GM18907 (cell line): ENCODE data around the gene ADAM19.
"Not testable (repeated sequence)": the region's sequence is repeated elsewhere in the genome, so short reads cannot be mapped to it uniquely, and the experiment has no call there.

Experiments
- ATAC-seq: cut with Tn5 transposase; IDR thresholded peaks from one replicate; pipeline ENCODE4 v1.9.1; 2021; ENCODE audit warnings: mild to moderate bottlenecking, moderate library complexity; ENCODE audit not compliant: unreplicated experiment

The ADAM19 gene

DNA sequence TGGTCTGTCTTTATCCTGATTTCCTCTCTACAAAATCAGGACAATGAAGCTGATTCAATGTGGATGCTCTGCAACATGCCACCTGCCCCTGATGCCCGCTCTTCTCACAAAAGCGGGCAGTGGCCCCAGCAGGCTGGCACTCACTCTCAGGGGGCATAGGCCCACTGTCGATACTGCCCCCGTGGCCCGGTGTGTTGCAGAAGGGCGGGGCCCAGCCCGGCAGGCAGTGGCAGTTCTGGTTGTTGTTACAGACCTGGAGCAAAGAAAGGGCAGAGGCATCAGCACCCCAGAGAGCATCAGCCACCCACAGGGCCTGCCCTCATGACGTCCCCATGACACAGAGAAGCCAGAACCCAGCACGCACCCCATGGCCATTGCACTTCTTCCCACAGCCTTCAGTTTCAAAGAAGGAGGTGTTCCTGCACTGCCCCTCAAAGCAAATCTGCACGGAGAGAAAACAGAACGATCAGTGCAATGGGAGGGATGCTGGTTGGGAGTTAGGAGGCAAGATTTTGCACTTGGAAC is 84.0 kb downstream of the ADAM19 start:
- ATAC-seq, result no peak

DNA sequence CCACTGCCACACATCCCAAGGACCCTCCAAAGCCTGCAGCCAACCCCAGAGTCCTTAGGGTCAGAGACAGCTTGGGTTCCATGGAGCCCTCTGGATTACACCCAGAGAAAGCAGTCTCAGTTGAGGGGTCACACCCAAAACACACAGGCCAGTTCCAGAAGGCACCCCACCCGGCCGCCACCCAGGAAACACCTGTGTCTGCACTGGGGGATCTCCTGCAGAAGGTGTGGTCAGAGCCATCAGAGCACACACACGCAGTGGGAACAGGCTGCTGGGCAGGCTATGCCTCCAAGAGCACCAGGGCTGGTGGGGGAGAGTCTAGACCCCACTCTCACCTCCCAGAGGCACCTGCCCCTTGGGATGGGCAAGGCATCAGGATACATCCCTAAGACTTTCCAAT is 88.2 kb downstream of the ADAM19 start:
- no peak for ATAC-seq

DNA sequence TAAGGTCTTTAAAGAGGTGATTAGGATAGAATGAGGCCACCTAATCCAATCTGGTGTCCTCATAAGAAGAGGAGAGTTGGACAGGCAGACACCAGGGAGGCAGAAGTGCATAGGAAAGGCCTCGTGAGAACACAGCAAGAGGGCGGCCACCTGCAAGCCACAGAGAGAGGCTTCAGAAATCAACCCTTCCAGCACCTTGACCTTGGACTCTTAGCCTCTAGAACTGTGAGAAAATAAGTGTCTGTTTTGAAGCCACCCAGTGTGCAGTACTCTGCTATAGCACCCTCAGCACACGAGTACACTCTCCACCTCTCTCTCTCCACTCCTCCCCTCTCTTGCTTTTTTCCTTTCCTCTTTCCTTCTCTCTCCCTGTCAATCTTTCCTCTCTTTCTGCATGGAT is 88.7 kb downstream of the ADAM19 start:
- no peak for ATAC-seq

GRCh38 chr5:157486221-157486681 is 89.3 kb downstream of the ADAM19 start:
- ATAC-seq, result no peak

GRCh38 chr5:157485811-157486210 is 89.8 kb downstream of the ADAM19 start:
- no peak for ATAC-seq

GRCh38 chr5:157485340-157485739 is 90.2 kb downstream of the ADAM19 start:
- ATAC-seq, result no peak

DNA sequence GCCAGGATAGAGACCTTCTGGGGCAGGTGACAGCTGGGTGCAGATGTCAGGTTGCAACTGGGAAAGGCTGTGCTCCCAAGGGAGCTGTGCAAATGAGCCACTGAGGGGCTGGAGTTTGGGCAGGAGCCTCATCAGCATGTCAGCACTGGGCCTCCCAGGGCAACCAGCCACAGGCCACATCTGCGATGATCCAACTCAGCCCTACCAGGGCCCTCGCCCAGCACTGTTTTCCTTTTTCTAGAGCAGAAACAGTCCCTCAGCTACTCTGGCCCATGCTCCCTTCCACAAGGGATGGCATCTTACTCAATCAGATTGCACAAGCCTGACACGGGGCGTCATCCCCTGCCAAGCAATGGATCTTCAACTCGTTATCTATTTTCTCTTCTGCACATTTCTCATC is 90.8 kb downstream of the ADAM19 start:
- ATAC-seq, result no peak

DNA sequence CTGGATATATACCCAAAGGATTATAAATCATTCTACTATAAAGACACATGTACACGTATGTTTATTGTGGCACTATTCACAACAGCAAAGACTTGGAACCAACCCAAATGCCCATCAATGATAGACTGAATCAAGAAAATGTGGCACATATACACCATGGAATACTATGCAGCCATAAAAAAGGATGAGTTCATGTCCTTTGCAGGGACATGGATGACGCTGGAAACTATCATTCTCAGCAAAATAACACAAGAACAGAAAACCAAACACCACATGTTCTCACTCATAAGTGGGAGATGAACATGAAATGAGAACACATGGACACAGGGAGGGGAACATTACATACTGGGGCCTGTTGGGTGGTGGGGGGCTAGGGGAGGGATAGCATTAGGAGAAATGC is 92.9 kb downstream of the ADAM19 start:
- ATAC-seq, result not testable (repeated sequence)

DNA sequence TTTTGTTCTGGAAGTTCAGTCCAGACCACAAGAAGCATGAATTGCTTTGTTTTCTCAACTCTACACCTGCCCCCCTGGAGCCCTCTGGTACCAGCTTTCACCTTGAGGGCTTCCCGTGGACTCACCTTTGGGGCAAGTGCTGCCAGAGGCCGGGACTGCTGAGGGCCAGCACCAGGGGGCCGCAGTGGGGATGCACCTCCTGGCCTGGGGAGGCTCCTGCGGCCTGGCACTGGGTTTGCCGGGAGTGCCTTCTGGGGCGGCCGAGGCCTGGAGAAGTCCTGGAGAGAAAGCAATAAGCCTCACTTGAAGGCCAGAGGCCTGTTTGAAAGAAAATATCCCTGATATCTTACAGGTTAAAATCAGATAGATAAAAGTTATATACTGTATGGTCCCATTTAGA is 93.9 kb downstream of the ADAM19 start:
- no peak for ATAC-seq

DNA sequence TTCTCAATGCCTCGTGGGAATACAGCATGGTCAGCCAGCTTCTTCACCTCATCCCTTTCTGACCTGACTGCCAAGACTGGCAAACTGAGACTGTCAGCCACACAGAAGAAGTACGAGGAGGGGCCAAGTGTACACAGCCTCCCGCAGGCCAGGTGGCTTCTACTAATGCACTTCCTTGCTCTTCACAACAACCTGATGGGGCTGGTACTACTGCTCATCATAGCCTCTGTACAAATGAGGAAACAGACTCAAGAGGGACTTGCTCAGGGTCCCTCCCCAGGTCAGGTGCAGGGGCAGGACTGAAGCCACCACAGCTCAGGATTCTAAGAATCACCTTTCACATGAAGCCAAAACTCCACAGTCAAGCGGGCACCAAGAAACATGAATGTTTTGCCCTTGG is 94.3 kb downstream of the ADAM19 start:
- no peak for ATAC-seq

GRCh38 chr5:157479612-157480510 is 95.7 kb downstream of the ADAM19 start:
- no peak for ATAC-seq

DNA sequence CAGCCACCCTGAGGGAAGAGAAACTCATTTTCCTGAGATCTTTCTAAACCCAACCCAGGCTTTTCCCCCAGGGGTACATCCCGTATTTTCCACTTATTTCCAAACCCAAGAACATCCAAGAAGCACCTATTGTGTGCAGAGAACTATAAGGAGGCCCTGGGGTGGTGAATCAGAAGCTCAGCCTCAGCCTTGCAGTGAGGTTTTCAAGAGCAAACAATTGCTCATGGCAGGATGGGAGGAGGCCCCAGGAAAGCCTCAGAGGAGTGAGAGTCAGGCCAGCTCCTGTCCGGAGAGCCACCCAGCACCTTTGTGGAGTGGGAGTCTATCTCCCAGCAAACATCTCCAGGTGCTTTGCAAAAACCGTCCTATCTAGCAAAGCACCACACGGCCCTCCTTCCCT is 96.4 kb downstream of the ADAM19 start:
- ATAC-seq, result no peak

DNA sequence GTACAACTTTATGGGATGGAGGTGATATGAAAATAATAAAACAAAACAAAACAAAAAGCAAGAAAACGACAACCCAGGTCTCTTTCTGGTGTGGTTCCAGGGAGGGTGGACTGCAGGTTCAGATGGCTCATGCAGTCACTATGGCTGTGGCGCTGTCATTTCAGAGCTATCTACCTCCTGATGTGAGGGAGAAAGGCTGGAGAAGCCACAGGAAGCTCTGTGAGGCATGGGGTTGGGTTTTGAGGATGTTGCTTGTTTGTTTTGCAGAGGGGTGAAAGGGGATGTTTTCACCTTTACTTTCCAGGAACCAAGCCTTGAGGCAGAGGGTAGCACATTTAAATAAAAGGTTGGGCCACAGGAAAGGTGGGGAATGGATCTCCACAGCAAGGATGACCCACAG is 96.8 kb downstream of the ADAM19 start:
- ATAC-seq, result no peak

DNA sequence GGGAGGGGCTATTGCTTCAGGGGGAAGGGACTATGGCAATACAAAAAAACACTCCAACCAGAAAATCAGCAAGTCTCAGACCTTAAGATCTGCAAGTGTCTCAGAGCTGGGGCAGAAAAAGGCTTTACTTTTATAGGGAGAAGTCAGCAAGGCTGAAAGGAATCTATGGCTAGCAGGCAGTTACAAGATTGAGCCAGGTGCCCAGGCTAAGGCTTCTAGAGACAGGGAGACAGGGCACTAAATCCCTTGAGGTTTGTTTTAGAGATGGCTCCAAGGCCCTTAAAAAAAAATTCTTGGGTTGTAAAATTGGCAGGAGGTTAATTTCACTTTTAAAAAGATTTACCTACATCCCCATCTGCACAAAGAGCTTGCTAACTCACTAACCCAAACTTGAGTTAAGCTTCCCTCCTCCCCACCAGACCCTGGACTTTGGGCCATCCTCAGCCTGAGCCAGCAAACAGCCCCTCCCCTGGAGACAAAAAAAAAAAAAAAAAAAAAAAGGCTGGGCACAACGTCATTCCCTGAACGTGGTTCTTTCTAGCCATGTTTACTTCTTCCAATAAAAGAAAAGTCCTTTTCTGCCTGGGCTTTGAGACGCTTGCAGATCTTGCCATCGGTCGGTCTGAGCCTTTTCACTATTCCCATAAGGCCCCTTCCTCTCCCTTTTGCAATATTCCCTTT is 97.6 kb downstream of the ADAM19 start:
- ATAC-seq, result no peak

DNA sequence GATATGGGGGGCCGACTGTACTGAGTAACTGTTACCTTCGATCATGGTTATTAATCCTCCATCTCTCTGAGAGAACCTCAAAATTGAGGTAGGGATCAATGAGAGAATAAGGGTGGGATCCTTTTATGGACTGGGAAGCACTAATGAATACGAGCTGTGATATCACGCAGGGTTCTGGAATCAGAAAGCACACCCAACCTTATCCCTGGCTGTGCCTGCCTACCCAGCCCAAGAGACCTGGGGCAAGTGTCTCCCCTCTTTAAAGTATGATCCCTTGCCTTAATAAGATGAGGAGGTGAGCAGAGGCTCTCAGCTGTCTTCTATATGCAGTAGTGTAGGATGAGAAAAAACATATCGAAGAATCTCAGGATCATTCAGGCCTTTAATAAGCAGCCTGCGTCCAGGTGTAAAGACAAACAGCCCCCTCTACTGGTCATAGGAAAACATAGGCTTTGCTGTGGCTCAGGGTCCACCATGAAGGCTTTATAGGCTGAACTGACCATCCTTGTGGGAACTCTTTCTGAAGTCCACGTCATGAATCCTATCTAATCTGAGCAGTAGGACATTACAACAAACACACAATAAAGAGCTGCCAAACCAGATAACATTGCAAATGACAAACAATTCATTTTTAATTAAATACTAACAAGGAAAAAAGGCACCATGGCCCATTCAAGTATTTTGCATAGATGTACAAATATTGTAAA is 98.7 kb downstream of the ADAM19 start:
- peak; percentile 60 for ATAC-seq

DNA sequence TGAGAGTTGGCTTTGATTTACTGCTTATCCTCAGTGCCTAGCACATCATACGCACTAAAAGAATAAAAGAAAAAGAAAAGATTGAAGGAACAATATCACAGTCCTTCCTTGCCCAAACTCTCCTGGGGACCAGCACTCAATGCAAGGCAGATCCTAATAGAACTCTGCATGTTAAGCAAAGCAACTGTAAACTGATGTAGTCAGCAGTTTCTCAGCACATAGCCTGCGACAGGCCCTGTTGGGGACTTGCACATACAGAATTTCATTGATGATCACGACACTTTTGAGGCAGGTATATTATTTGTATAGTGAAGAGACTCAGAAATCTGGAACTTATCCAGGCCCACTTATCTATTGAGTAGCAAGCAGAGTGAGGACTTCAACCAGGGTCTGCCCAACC is 100.1 kb downstream of the ADAM19 start:
- no peak for ATAC-seq

- no peak for ATAC-seq
These were observed 101.9 kb downstream of the ADAM19 start for GRCh38 chr5:157473383-157474320.

GRCh38 chr5:157471709-157472108 is 103.9 kb downstream of the ADAM19 start:
- ATAC-seq, result no peak

GRCh38 chr5:157470631-157471030 is 104.9 kb downstream of the ADAM19 start:
- no peak for ATAC-seq

- no peak for ATAC-seq
These were observed 105.9 kb downstream of the ADAM19 start for GRCh38 chr5:157469687-157470086.
